NT2/D1 (cell line): Measurements from ENCODE around the gene DDX31.

ENCODE experiments used
- DNase-seq: peaks from one replicate; pipeline ENCODE4 v3.0.0-alpha.2; 2011; ENCODE audit warnings: low read depth, low spot score
- H3K27me3 ChIP-seq: 2 replicates; pipeline ENCODE4 v1.6.0; 2011; ENCODE audit warnings: mild to moderate bottlenecking; ENCODE audit not compliant: insufficient read length, insufficient read depth
- H3K36me3 ChIP-seq: 2 replicates; pipeline ENCODE4 v1.6.1; 2011; ENCODE audit warnings: mild to moderate bottlenecking, low read length, mixed read lengths; ENCODE audit not compliant: insufficient read depth, insufficient read length
- H3K4me1 ChIP-seq: 2 replicates; pipeline ENCODE4 v1.5.1; 2011; ENCODE audit not compliant: insufficient read depth, insufficient read length
- H3K4me3 ChIP-seq: 2 replicates; pipeline ENCODE4 v1.5.1; 2011; ENCODE audit warnings: low read depth; ENCODE audit not compliant: insufficient read length
- H3K9ac ChIP-seq: 2 replicates; pipeline ENCODE4 v1.6.0; 2011; ENCODE audit warnings: low read depth; ENCODE audit not compliant: insufficient read length
- H3K9me3 ChIP-seq: 2 replicates; pipeline ENCODE4 v1.5.1; 2011; ENCODE audit warnings: mild to moderate bottlenecking, low read length; ENCODE audit not compliant: insufficient read depth
- SUZ12 ChIP-seq: IDR thresholded peaks from 2 replicates; pipeline ENCODE4 v1.6.1; 2011; ENCODE audit not compliant: insufficient read length, insufficient read depth; ENCODE audit errors: extremely low read depth
- YY1 ChIP-seq: IDR thresholded peaks from 2 replicates; pipeline ENCODE4 v1.6.1; 2011; ENCODE audit not compliant: insufficient read length, insufficient read depth
- ZNF274 ChIP-seq: IDR thresholded peaks from 2 replicates; pipeline ENCODE4 v1.6.1; 2011; ENCODE audit warnings: mild to moderate bottlenecking, low read depth, low read length

Gene DDX31

GRCh38 chr9:132590318-132591182 is 79.2 kb downstream of the DDX31 start:
- H3K27me3 ChIP-seq: peaks cover 58% of the 10 kb centered on the region
- H3K36me3 ChIP-seq: peaks cover 20% of the 10 kb centered on the region
- TF ChIP-seq YY1: no peak
- TF ChIP-seq SUZ12: no peak
- no peak for TF ChIP-seq ZNF274
- H3K9ac ChIP-seq: peak overlapping the region; percentile 51
- DNase-seq: no peak
- no peaks in the 10 kb centered on the region for H3K9me3 ChIP-seq
- H3K4me3 ChIP-seq: peak overlapping the region; percentile 27
- H3K4me1 ChIP-seq: peaks cover 30% of the 10 kb centered on the region

- Histone ChIP-seq H3K9me3 (no peaks in the 10 kb centered on the region), H3K36me3 (peaks cover 16% of the 10 kb centered on the region), H3K4me3 (peak overlapping the region; percentile 27), H3K9ac (peak overlapping the region; percentile 51), H3K27me3 (peaks cover 64% of the 10 kb centered on the region), H3K4me1 (peaks cover 33% of the 10 kb centered on the region)
- no peak for DNase-seq
- TF ChIP-seq YY1: no peak
- TF ChIP-seq ZNF274: no peak
- no peak for TF ChIP-seq SUZ12
Observed at GRCh38 chr9:132590037-132590317, 79.8 kb downstream of the DDX31 start.

GRCh38 chr9:132589148-132590036 is 80.4 kb downstream of the DDX31 start:
- Histone ChIP-seq H3K9ac (no peak overlapping the region), H3K36me3 (peaks cover 11% of the 10 kb centered on the region), H3K4me1 (peaks cover 35% of the 10 kb centered on the region), H3K27me3 (peaks cover 70% of the 10 kb centered on the region), H3K4me3 (peak overlapping the region; percentile 9), H3K9me3 (no peaks in the 10 kb centered on the region)
- DNase-seq: no peak
- no peak for TF ChIP-seq YY1
- TF ChIP-seq SUZ12: peak; percentile 91
- no peak for TF ChIP-seq ZNF274

- DNase-seq: no peak
- peaks cover 6% of the 10 kb centered on the region for H3K36me3 ChIP-seq
- no peak overlapping the region for H3K9ac ChIP-seq
- TF ChIP-seq YY1 (no peak), ZNF274 (no peak), SUZ12 (no peak)
- peaks cover 35% of the 10 kb centered on the region for H3K4me1 ChIP-seq
- H3K9me3 ChIP-seq: no peaks in the 10 kb centered on the region
- peaks cover 77% of the 10 kb centered on the region for H3K27me3 ChIP-seq
- H3K4me3 ChIP-seq: no peak overlapping the region
Observed at GRCh38 chr9:132588501-132589147, 81.2 kb downstream of the DDX31 start.

GRCh38 chr9:132588098-132588497 is 81.7 kb downstream of the DDX31 start:
- Histone ChIP-seq H3K4me3 (no peak overlapping the region), H3K9ac (no peak overlapping the region), H3K4me1 (peaks cover 32% of the 10 kb centered on the region), H3K9me3 (no peaks in the 10 kb centered on the region), H3K36me3 (peaks cover under 1% of the 10 kb centered on the region), H3K27me3 (peaks cover 82% of the 10 kb centered on the region)
- DNase-seq: no peak
- TF ChIP-seq ZNF274 (no peak), SUZ12 (peak; percentile 1)

- no peak for DNase-seq
- Histone ChIP-seq H3K9ac (no peak overlapping the region), H3K4me3 (no peak overlapping the region), H3K4me1 (peaks cover 32% of the 10 kb centered on the region), H3K36me3 (no peaks in the 10 kb centered on the region), H3K9me3 (no peaks in the 10 kb centered on the region), H3K27me3 (peaks cover 87% of the 10 kb centered on the region)
- TF ChIP-seq YY1: no peak
- TF ChIP-seq SUZ12: no peak
- TF ChIP-seq ZNF274: no peak
Observed at GRCh38 chr9:132587592-132587955, 82.2 kb downstream of the DDX31 start.

GRCh38 chr9:132586830-132587591 is 82.8 kb downstream of the DDX31 start:
- peaks cover 93% of the 10 kb centered on the region for H3K27me3 ChIP-seq

More at GRCh38 chr9:132586830-132587591, 82.8 kb downstream of the DDX31 start:
- TF ChIP-seq ZNF274 (no peak), SUZ12 (peak; percentile 98)
- H3K9ac ChIP-seq: peak overlapping the region; percentile 21
- H3K4me1 ChIP-seq: peaks cover 35% of the 10 kb centered on the region
- DNase-seq: no peak
- H3K9me3 ChIP-seq: no peaks in the 10 kb centered on the region
- no peaks in the 10 kb centered on the region for H3K36me3 ChIP-seq
- peak overlapping the region; percentile 11 for H3K4me3 ChIP-seq
